ENCODE measurements around the gene ENTPD2. TPM values are rescaled to one million over a fixed set of nuclear protein-coding genes. Genes with fewer than 3 reads are reported as not detected.
A peak's percentile ranks its signal among the peaks of the same experiment; 100 is the strongest.

Gene ENTPD2
- total and polyA plus RNA-seq, 2 donors (not counting 1 experiment from before 2014, with no cell fraction given), result not detected

DNA sequence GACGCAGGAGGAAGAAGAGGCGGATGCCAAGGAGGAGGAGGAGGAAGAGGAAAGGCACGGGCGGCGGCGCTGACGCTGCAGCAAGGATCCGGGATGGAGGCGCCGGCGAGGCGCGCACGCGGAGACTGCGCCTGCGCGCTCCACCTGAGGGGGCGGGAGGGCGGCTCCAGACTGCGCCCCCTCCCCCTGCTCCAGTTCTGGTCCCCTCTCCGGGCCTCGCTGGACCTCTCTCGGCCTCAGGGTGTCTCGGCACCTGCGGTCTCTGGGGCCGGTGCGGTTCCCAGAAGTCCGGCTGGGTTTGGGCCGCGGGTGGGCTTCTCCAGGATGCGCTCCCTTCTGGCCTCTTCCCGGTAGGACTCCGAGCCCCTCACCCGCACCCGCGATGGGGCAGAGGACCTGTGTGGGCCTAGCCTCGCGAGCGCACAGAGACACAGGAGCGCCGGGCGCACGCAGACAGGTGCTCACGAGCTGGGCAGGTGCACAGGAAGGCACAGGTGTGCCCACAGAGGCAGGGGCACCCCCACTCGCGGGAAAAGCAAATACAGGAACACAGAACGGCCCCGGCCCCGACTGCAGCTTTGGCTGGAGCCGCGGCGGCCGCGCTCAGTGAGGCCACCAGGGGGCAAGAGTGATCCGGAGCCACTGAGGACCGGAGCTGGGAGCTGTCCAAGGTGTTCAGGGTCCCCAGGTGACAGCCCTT is 7.6 kb downstream of the ENTPD2 start, which contains the start of gene NPDC1:
NPDC1 (minus strand) TSS at position 90 of the 700 bp plus-strand sequence. CDS start 188 bp downstream, outside the sequence.
- Histone ChIP-seq H3K27me3 (replicated peaks in 1 of 4; ENCODE audit: control extremely low read depth in 1 of 4, control insufficient read depth in 3 of 4, insufficient read depth in 4 of 4, low read length in 3 of 4) (peaks cover 0 to 86% (median 53%) of the 10 kb centered on the region in 4 experiments), H3K9ac (ENCODE audit: low read length) (peak within 1 kb of the TSS; percentile 39)

More for the DNA sequence above, 7.6 kb downstream of the ENTPD2 start, which contains the start of gene NPDC1:
- no peak within 1 kb of the TSS for H3K27ac ChIP-seq (ENCODE audit: low read length in 2 of 2)
- ATAC-seq (ENCODE audit: low read depth), result peak; percentile 96
- intact Hi-C loops (cut with micrococcal nuclease), result loop anchor here (1.0 to 2.0 kb wide), 2 partner anchors 21 to 191 kb away; no protein-coding TSS in a partner anchor
- H3K4me3 ChIP-seq (ENCODE audit: control extremely low read depth in 1 of 5, extremely low read depth in 1 of 5, insufficient read depth in 1 of 5, low read depth in 2 of 5, low read length in 4 of 5), result peak within 1 kb of the TSS in 3 of 5 experiments; percentile 18 to 46 (median 23)
- H3K9me3 ChIP-seq (ENCODE audit: control extremely low read depth in 1 of 3, control insufficient read depth in 2 of 3, insufficient read depth in 1 of 3, low read length in 2 of 3), result peaks cover 0 to 41% (median 0%) of the 10 kb centered on the region in 3 donors
- peaks cover 17% of the 10 kb centered on the region for H3K27me3 Mint-ChIP-seq
- H4K20me1 ChIP-seq (ENCODE audit: control insufficient read depth, insufficient read depth, low read length, poor library complexity, severe bottlenecking), result peaks cover 5% of the 10 kb centered on the region
- H2AFZ ChIP-seq (ENCODE audit: insufficient read depth, low read depth, low read length, poor library complexity, severe bottlenecking), result peak within 1 kb of the TSS; percentile 28
- H3K79me2 ChIP-seq (ENCODE audit: control insufficient read depth, insufficient read depth, low read length), result no peaks in the 10 kb centered on the region
- ChIA-PET CTCF (interaction anchor here (0.7 to 3.2 kb wide), 38 partner anchors 10 to 526 kb away, joined by 3 to 61 read pairs (median 5); partner anchors contain the start of genes AJM1, CLIC3, FUT7 and MAN1B1), POLR2A (interaction anchor here (0.7 to 1.4 kb wide), 5 partner anchors 13 to 275 kb away, joined by 3 to 5 read pairs (median 4); partner anchors contain the start of genes RNF224, SAPCD2 and TPRN)
- H3K4me2 ChIP-seq (replicated peaks; ENCODE audit: low read depth, low read length, poor library complexity, severe bottlenecking), result peak within 1 kb of the TSS; percentile 85
- peak within 1 kb of the TSS; percentile 47 for H3K4me3 Mint-ChIP-seq
- H3K36me3 ChIP-seq (replicated peaks in 1 of 2; ENCODE audit: control extremely low read depth in 1 of 2, control insufficient read depth in 1 of 2, extremely low read depth in 1 of 2, insufficient read depth in 2 of 2, low read length in 1 of 2), result no peaks in the 10 kb centered on the region
- WGBS (ENCODE audit: insufficient coverage), result 1% methylated on average over 57 of the region's 57 CpGs
- DNase-seq, result peak; percentile 89
- peaks cover 10% of the 10 kb centered on the region for H3K4me1 Mint-ChIP-seq
- peaks cover 24 to 42% of the 10 kb centered on the region in 2 donors for H3K4me1 ChIP-seq (ENCODE audit: control insufficient read depth in 2 of 2, insufficient read depth in 2 of 2, low read length in 2 of 2)
- H3K27ac Mint-ChIP-seq, result peak within 1 kb of the TSS; percentile 15
- H3K9me3 Mint-ChIP-seq (ENCODE audit: insufficient read depth), result no peaks in the 10 kb centered on the region
- TF ChIP-seq, protein P1, sequence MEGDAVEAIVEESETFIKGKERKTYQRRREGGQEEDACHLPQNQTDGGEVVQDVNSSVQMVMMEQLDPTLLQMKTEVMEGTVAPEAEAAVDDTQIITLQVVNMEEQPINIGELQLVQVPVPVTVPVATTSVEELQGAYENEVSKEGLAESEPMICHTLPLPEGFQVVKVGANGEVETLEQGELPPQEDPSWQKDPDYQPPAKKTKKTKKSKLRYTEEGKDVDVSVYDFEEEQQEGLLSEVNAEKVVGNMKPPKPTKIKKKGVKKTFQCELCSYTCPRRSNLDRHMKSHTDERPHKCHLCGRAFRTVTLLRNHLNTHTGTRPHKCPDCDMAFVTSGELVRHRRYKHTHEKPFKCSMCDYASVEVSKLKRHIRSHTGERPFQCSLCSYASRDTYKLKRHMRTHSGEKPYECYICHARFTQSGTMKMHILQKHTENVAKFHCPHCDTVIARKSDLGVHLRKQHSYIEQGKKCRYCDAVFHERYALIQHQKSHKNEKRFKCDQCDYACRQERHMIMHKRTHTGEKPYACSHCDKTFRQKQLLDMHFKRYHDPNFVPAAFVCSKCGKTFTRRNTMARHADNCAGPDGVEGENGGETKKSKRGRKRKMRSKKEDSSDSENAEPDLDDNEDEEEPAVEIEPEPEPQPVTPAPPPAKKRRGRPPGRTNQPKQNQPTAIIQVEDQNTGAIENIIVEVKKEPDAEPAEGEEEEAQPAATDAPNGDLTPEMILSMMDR (IDR thresholded peaks at IDR 0.05), result peak; percentile 87
- TF ChIP-seq EZH2 (IDR thresholded peaks at IDR 0.05; ENCODE audit: borderline replicate concordance, insufficient read depth, low read depth, low read length, poor library complexity, severe bottlenecking), result peak; percentile 97
